COLO668 (cell line): ENCODE data around the gene CACNA2D3.

ENCODE experiments used
- DNase-seq: peaks from one replicate; lab custom pipeline; 2025; ENCODE audit not compliant: unreplicated experiment; lab: John Stamatoyannopoulos, UW

Gene CACNA2D3

DNA sequence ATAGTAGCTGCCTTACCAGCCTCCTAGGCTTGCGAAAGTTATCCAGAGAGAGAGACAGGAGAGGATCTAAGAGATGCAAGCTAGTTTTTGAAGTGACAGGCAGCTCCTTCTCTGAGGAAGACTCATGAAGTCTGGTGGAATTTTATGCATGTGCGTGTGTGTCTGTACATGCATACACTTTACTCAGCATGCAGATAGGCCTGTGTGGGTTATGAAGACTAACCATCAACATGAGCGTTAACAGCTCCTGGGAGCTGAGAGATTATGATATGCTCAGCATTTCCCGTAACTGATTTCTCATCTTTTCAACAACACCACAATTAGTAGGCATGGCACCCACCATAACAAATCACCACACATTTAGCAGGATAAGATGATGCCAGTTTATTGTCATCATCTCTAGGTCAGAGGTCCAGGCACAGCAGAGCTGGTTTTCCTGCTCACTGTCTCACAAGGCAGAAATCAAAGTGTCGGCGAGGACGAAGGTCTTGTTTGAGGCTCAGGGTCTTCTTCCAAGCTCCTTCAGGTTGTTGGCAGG, 239.5 kb downstream of the CACNA2D3 start:
- DNase-seq: no peak

GRCh38 chr3:54366007-54366750, 243.8 kb downstream of the CACNA2D3 start:
- DNase-seq: no peak

DNA sequence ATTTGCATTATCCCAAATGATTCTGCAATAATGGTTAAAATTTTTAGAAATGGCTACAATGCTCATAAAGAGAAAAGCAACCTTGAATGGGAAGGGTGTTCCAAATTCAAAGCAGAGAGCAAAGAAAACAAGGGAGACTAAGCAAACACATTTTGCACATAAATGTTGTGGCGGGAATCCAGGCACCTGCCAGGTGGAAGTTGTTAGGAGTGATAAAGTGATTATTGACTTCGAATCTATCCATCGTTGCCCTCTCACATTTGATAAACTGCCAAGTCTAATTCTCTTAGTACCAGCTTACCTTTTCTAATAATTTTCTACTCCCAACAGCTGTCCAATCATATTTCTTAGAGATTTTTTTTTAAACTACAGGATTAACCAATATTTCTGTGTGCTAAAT, 244.5 kb downstream of the CACNA2D3 start:
- peak; percentile 23 for DNase-seq

DNA sequence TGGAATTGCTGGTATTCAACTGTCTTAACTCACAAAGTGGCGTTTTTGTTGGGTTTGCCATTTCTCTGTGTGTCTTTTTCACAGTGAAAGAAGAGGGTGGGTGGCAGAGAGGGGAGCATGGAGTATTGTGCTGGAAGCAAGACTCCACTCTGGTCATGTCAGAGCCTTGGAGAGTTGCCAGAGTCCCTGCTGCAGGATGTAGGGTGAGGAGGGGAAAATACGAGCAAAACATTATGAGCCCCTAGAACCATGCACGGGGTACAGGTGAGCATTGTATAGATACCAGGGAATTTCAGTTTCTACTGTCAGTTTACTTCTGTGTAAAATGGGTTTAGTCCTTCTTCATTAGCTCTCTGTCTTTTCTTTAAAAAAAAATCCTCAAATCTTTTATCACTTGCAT, 249.9 kb downstream of the CACNA2D3 start:
- no peak for DNase-seq

GRCh38 chr3:54374214-54374852, 252.0 kb downstream of the CACNA2D3 start:
- peak; percentile 8 for DNase-seq

DNA sequence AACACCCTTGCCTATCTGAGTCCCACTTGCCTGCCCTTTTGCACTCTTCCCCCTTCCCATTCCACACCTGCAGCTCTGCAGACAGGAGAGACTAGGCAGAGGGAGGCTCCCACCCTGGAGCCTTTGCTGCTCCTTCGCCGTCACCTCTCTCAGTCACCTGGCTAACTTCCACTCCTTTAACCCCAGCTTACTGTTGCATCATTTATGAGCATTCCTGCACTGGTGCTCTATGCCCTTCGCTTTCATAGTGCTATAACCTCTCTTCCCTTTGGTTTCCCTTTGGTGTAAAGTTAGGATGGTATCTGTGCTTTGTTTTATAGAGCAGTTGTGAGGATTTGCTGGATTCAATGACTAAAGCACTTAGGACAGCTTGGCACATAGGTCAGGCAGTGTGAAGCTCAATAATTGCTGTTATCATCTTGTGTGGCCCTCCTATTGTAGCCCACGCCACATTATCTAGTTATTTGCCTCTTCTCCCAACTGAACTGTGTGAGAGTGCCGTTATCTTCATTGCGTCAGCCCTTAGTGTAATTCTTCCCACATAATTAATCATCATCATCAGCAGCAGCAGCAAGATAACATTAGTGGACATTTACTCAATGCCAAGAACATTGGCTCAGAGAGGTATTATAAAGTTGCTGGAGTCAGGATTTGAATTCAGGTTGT, 253.9 kb downstream of the CACNA2D3 start:
- no peak for DNase-seq

- no peak for DNase-seq
Observed at GRCh38 chr3:54376939-54377578, 254.7 kb downstream of the CACNA2D3 start.

GRCh38 chr3:54378184-54378583, 255.8 kb downstream of the CACNA2D3 start:
- DNase-seq: no peak

DNA sequence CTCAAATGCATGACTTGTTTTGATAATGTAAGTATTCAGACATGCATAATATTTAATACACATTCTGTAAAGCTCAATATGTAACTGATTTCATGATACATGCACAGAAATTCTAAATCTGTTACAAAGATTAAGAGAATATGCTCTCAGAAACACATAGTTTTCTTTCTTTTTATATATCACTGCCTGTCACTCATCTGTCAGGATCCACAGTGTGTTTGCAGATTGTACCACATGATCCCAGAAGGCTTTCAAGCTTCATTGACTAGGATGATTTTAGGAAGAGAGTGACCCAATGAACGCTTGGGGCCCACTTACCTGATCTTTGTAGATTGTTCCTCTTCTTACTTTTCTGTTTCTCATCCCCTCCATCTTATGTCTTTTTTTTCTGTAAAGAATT, 261.9 kb downstream of the CACNA2D3 start:
- no peak for DNase-seq

DNA sequence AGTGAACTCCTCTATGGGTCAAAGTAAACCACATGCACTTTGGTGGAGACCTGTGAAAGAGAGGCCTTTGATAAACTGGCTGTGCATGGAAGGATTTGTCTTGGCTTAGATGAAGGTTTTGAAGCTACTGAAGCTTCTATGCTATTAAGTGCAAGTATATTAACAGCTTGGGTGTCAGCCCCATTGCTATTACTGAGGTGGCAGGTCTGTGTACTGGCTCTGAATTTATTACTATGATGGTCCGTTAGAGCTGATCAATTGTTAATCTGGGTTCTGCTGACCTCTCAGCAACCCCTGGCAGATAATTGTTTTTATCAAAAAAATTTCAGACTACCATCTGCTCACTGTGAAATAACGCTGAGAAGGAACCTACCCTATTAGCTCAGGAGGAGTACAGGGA, 268.2 kb downstream of the CACNA2D3 start:
- DNase-seq: no peak

- no peak for DNase-seq
Observed at GRCh38 chr3:54393150-54393549, 270.8 kb downstream of the CACNA2D3 start.

GRCh38 chr3:54408328-54408727, 286.0 kb downstream of the CACNA2D3 start:
- DNase-seq: no peak

DNA sequence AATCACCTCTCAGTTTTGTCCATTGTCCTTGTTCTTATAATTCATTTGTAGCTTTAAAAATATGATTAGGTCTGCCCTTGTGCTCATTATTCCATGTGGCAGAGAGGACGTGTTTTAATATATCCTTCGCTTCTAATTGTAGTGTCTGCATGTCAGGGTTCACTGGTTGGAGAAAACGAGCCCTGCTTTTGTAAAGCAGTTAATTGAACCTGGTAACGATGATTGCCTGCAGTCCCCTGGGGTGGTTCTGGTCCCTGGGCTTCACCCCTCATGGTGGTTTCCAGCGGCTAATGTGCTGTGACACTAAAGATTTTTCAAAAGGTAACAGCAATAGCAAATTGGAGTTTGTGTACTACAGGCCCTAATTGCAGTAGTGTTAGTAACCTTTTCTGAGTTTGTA, 299.6 kb downstream of the CACNA2D3 start:
- DNase-seq: peak; percentile 24

DNA sequence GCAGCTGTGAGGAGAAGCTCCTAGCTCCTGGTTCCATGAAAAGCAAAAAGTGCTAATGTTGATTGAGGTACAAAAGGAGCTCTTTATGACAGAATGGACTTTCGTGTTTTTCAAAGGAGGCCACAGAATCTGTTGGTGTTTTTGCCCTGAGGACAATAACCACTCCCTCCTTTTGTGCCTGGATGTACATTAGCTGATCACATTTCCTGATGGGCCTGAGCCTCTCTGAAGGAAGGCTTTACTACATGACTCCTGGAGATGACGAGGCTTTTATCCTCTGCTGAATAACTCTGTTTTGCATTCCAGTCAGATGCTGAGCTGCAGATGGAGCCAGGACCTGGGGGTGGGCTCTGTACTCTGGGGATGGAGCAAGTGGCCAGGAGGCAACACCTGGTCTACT, 301.9 kb downstream of the CACNA2D3 start:
- peak; percentile 45 for DNase-seq

DNA sequence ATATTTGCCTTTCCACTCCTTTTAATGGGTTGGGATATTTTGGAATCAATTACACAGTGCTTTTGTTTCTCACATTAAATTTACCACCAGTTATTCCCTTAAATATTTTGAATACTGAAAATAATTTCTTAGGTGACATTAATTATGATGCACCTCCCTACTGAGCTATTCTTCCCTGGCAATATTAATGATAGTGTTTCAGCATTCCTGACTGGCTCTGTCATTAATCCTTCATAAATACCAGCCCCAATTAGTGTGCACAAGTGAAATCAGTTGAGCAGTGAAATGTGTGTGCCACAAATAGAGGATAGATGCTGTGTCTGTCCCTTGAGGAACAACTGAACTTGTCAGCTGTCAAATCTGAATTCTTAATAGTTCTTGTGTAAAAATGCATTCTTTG, 304.0 kb downstream of the CACNA2D3 start:
- DNase-seq: no peak

GRCh38 chr3:54427501-54427900, 305.1 kb downstream of the CACNA2D3 start:
- no peak for DNase-seq

GRCh38 chr3:54427941-54428871, 305.9 kb downstream of the CACNA2D3 start:
- peak; percentile 51 for DNase-seq

DNA sequence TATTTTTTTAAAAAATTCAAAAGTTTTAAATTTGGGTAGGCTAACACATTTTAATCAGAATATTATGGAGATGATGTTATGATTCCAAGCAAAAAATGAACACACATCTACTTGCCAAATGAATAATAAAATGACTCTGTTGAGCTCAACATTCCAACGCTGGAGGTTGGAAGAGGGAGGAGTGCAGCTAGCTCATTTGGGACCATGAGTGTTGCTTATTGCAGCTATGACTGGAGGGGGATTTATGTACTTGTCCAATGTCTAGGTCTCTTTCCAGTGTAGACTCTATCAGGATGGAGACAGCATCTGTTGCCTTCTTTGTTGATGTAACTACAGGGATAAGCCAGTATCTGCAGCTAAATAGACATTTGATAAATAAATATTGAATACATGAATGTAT, 310.6 kb downstream of the CACNA2D3 start:
- DNase-seq: no peak

DNA sequence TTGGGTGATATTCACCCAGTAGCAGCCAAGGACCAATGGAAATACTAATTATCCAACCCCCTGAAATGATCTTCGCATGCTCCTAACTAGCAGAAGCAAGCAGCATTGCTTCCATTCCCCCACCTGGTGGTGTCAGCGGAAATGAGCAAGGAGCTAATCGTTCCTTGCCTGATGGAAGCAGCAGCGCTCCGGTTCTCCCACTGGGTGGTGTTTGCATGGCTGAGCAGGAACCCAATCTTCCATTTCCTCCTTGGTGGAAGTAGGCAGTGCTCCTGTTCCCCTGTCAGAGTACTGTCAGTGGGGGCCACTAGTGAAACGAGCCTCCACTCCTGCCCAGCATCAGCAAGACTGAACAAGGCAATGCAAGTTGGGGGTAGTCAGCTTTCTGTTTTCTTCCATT, 311.5 kb downstream of the CACNA2D3 start:
- DNase-seq: peak; percentile 5

GRCh38 chr3:54434756-54435155, 312.4 kb downstream of the CACNA2D3 start:
- no peak for DNase-seq
